SH-SY5Y (cell line): ENCODE measurements around the gene NELFB.

ENCODE experiments used
- GATA2 ChIP-seq: IDR thresholded peaks from 2 replicates; pipeline ENCODE4 v1.6.1; 2011; ENCODE audit warnings: mild to moderate bottlenecking, low read depth, low read length
- GATA3 ChIP-seq: IDR thresholded peaks from 2 replicates; pipeline ENCODE4 v1.6.1; 2011; ENCODE audit warnings: low read depth, mild to moderate bottlenecking, low read length, moderate library complexity

DNA sequence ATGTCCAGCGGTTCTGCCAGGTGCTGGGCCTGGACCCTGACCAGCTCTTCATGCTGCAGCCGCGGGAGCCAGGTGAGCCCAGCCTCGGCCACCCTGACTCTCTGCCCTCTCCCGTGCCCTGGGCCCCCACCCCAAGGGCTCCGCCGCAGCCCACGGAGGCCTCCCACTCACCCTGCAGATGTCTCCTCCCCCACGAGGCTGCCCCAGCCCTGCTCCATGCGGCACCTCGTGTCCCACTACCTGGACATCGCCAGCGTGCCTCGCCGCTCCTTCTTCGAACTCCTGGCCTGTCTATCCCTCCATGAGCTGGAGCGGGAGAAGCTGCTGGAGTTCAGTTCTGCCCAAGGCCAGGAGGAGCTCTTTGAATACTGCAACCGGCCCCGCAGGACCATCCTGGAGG, 40.5 kb upstream of the NELFB start:
- TF ChIP-seq GATA2 (no peak), GATA3 (no peak)
